IMR-90 (cell line): ENCODE data around the gene BST1. TPM values are rescaled to one million over a fixed set of nuclear protein-coding genes. Genes with fewer than 3 reads are reported as not detected.
A peak's percentile ranks its signal among the peaks of the same experiment; 100 is the strongest.

ENCODE experiments used
- BHLHE40 ChIP-seq: fragments of 150-350 bp; IDR thresholded peaks from 2 replicates; pipeline ENCODE4 v1.6.1; 2016; ENCODE audit warnings: mild to moderate bottlenecking, low read depth, low read length
- CHD1 ChIP-seq: IDR thresholded peaks from 2 replicates; pipeline ENCODE4 v1.6.1; 2012; ENCODE audit warnings: low read depth, low read length, improper control_type of control experiment
- POLR2A ChIP-seq: IDR thresholded peaks from 2 replicates; pipeline ENCODE4 v1.6.1; 2012; ENCODE audit warnings: mild to moderate bottlenecking, low read depth, low read length
- RCOR1 ChIP-seq: IDR thresholded peaks from 2 replicates; pipeline ENCODE4 v1.6.1; 2012; ENCODE audit warnings: mild to moderate bottlenecking, low read length, improper control_type of control experiment; ENCODE audit not compliant: insufficient replicate concordance
- polyA plus RNA-seq, 3 experiments: library from polyadenylated mRNA; depleted of rRNA; stranded (reverse); fragments of >200 nt; gene quantifications; 2 replicates each; pipeline ENCODE4 v1.2.3, GENCODE V29; 2012; ENCODE audit warnings: low replicate concordance in 1 of 3
- total RNA-seq: library from RNA; depleted of rRNA; stranded (reverse); fragments of >200 nt; gene quantifications from 2 replicates; pipeline ENCODE4 v1.2.3, GENCODE V29; 2012

Gene BST1
- total and polyA plus RNA-seq, 2 of the 4 experiments (the other 2 are of a cell fraction): 6.6 to 11.1 TPM

DNA sequence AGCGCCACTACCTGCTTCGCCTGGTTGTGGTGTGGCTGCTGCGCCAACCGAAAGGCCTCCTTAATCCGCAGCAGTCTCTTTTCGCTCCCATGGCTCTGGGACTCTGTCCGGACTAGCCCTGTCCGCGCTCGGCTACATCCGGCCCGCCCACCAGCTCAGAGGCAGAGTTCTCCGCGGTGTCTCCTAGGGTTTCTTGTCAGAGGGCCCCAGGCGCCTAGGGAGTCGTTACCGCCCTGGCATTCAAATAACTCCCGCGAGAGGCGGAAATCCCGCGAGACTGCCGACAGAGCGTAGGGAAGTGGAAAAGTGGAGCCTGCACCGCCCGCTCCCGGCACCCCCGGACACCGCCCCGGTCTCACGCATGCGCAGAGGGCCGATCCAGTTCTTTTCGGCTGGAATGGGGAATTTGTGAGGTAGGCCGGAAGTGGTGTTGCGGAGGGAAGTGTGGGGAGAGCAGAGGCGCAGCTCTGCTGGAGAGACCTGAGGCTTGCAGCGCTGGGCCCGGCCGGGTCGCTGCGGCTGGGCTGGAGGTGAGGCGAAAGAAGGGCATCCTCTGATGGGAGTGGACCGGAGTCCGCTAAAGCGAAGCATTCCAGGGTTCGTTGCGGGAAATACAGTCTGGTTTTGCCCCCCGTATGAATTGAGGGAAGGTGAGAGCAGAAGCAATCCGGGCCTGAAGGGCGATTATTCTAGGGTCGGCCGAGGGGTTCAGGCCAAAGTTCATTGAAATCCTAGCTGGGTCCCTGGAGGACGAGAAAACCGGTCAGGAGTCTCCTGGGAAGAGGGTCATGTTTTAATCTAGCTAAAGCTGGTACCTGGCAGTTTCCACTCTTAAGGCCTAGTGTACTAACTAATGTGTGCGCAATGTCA is 21.3 kb upstream of the BST1 start, which contains the start of gene FAM200B (continued):
- TF ChIP-seq BHLHE40 (no peak), CHD1 (no peak), POLR2A (peak; percentile 94), RCOR1 (no peak)
